Fibroblast of peridontal ligament (primary cell): ENCODE results near the gene LRRC28.

ENCODE experiments used
- DNase-seq: peaks from one replicate; pipeline ENCODE4 v3.0.0-alpha.2; 2010; ENCODE audit errors: extremely low read depth

LRRC28 gene

DNA sequence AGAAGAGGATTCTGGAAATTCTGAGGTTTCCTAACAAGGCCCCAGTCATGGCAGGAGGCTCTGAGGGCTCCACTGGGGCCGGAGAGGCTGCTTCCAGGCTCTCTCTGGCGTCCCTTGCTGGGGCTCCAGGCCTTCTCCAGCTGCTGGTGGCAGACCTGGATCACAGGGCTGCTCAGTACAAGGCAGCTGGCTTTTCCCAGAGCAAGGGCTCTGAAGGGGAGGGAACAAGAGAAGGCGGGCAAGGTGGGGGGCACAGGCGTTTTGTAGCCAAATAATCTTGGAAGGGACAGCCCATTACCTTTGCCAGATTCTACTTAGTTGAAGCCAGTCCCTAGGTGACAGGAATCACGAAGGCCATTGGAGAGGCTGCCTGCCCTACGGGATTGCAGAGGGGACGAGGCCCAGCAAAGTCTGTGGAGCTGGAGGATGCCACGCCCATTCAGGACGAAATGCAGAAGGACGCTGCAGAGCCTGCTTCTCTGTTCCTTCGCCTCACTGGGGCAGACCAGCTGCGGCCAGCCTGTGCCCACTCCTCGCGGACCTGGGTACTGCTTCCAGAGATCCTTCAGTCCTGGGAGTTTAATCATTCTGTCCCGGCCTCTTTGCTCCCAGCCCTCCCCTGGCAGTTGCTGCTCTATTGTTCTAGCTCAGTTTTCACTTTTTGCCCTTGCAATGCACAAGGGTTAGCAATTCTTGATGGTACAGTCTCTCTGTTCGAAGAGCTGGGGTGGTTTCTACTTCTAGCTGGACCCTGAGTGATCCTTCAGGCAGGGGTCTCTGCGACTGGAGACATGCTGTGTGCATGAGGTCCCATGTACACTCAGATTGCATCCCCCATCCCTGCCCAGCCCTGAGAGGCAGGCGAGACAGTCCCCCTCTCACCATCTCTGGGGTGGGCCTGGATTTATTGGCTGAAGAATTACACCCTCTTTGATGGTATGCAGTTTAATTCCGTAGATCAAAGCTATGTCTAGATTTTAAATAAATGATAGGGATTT is 165.2 kb downstream of the LRRC28 start:
- no peak for DNase-seq

DNA sequence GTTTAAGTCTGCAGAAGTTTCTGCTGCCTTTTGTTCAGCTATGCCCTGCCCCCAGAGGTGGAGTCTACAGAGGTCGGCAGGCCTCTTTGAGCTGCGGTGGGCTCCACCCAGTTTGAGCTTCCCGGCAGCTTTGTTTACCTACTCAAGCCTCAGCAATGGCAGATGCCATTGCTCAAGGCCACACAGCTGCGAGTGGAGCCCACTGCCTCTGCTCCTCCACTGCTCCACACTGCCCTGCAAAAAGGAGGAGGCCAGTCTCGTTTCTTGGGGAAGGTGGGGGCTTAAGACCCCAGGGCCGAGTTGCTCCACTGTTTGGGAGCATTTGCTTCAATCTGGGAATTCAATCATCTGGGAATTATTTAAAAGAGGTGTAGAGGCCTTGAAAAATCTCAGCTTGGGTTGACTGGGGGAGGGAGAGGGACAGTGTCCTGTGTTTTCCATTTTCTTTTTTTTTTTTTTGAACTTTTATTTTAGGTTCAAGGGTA is 169.9 kb downstream of the LRRC28 start:
- DNase-seq = peak; percentile 23

DNA sequence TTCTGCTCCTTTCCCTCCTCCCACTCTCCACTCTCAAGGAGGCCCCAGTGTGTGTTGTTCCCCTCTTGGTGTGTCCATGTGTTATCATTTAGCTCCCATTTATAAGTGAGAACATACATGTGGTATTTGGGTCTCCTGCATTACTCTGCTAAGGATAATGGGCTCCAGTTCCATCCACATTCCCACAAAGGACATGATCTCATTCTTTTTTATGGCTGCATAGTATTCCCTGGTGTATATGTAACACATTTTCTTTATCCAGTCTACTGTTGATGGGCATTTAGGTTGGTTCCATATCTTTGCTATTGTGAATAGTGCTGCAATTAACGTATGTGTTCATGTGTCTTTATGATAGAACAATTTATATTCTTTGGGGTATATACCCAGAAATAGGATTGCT is 170.5 kb downstream of the LRRC28 start:
- no peak for DNase-seq

DNA sequence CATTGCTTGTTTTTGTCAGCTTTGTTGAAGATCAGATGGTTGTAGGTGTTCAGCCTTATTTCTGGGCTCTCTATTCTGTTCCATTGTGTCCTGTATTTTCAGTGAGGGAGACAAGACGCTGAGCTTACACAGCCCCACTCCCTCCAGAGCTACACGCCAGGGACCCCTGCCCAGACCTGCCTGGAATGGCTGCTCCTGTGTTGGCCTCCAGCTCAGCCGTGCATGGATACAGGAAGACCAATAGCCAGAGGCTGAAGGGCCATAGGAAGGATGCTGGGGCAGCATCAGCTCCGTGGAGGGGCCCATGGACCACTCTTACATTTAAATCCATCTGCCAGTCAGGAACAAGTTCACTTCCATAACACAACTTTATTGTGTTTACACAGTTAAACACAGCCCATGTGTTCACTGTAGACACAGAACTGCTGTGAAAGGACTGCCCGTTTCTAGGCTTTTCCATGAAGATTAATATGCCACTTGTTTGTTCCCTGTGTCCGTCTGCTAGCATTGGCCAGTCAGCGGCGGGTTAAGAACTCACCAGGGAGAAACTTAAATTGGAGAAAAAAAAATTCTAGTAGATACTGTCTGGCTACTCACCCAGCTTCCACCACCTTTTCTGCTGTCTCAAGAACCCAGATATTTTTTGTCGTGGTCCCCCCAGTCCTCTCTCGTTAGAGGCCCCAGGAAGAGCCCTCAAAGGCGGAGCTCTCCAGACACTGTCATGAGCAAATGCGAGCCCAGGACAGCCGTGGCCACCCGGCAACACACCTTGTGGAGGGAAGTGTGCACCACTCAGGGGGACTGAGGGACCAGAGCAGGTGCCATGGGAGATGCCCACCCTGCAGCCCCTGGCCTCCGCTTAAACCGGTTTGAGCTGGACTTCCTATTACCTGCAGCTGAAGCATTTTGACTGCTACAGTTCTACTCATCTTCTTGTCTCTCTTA is 172.2 kb downstream of the LRRC28 start:
- no peak for DNase-seq

DNA sequence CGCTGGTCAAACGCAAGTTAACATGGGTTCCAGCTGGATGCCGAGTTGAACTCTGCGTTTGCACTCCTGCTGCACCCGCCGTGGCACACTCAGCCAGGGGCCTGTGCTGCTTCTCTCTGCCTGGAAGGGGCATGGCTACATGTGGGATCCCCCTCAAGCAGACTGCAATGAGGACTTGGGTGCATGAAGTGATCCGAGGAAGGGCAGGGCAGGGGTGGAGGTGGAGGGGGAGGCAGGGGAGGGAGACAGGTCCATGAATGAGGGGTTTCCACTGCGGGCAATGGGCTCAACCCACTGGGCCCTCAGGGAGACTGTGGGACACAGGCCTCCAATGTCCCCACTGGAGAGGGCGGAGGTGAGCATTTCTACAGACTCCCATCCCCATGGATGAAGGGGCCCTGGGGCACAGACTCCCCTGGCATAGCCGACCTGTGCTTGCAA is 172.9 kb downstream of the LRRC28 start:
- no peak for DNase-seq

DNA sequence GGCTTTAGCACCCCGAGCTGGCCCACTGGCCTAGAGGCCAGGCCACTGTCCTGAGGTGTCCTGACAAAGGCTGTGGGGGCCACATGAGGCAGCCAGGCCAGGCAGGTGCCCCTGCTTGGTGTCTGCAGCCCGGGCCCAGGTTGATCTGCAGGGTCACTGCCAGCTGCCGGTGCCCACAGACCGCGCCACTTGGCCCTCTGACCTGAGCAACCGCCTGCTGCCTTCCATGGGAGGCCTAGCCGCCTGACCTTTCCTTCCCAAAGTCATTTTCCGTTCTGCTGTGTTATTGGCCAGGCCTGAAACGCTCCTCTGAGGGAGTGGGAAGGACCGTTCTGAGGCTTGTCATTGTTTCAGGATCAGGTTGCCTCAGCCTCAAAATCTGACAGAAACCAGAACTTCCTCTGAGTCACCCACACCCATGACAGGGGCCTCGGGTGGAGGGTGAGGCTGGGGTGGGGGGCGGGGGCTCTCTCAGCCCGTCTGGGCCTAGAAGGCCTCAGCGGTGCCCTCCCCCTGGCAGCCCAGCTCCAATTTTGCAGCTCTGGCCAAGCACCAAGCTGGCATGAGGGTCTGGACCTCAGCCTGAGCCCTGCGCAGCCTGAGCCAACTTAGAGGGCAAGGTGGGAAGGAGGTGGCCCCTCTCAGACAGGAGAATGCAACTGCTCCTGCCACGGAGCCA is 173.8 kb downstream of the LRRC28 start:
- peak; percentile 79 for DNase-seq

DNA sequence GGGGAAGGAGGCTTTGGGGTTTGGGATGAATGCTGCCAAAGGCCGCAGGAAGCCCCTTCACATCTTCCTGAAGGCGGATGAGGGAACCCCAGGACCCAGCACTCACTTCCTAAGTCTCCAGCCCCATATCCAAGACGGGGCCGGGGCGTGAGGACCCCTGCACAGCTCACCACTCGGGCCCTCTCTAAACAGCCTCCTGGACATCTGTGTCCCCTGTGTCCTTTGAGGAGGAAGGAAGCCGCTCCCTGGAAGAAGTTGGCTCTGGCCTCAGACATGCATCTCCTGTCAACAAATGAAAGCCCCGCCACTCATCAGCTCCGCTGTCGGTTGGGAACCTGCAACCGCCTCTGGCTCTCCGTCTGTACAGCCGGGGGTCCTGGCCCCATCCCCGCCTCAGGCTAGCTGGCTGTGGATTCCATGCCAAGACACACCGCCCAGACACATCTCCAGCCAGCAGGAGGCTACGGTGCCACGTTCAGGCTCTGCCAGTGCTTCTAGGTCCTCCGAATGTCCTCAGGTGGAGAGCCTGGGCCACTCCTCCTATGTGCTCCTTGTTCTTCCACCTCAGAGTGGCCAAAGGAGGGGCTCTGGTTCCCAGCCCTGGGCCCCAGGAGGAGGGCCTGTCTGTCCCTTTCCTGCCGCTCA is 174.5 kb downstream of the LRRC28 start:
- no peak for DNase-seq

DNA sequence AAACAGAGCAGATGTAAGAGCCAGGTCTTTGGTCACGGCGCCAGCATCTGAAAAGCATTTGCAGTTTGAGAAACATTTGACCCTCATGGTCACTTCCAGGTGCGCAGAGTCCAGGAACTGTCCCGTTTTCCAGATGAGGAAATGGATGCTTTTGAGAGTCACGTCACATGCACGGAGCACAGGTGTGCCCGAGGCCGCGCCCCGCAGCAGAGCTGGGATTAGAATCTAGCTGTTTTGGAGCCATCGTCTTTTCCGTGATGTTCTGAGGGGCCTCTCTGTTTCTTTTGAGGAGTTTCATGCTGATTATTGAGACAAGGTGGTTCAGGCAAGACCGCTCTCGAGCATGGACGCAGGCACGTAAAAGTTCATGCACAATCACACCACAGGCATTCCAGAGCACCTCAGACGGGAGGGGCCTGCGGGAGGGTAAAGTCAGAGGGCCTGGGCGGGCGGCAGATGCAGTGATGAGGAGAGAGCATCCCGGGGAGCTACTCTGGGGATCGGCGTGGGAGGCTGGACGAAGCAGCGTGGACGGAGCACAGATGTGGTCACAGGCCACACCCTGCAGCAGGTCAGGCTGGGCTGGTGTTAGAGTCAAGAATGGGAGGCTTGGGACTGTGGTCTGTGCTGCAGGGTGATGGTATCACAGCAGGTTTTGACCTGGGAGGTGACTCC is 175.3 kb downstream of the LRRC28 start:
- no peak for DNase-seq

DNA sequence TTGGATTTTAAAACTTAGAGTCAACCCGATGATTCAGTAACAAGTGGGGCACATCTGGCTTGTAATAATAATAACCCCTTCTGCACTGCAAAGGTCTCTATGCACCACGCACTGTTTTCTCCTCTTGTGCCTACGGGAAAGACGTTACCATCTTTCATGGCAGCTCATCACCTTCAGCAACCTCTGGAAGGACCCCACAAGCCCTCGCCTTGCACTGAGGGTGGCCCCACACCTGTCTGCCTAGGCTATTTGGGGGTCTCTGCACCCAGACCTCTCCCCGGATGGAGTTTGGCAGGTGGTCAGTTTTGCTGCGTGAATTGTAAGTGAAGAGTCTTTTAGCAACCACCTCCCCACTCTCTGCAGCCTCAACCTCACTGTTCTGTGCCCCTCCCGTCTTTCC is 175.9 kb downstream of the LRRC28 start:
- no peak for DNase-seq

DNA sequence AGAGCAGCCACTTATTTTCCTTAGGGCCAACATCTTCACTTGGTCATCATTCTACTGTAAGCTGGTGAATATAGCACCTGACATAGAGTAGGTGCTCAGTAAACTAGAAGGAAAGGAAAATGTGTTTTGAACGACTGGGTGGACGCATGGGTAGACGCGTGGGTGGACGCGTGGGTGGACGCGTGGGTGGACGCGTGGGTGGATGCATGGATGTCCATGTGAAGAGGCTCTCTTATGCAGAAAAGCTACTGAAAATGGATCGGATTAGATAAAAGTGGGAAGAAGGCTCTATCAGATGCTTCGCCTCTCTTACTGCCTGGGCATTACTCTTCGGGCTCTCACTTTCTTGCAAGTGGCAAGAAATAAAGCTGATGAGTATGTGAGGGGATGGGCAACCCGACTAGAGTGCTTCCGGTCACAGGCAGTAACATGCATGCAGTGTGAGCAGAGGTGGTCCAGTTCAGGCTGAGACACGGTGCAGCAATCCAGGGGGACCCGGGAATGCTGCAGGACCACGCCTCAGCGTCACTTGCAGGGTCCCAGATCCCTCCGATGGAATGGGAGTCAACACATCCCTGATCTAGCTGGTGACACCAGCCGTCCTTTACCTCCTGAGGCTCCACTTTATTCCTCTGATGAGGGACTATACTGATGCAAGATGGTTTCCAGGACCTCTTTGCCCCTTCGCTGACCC is 176.5 kb downstream of the LRRC28 start:
- DNase-seq = no peak

DNA sequence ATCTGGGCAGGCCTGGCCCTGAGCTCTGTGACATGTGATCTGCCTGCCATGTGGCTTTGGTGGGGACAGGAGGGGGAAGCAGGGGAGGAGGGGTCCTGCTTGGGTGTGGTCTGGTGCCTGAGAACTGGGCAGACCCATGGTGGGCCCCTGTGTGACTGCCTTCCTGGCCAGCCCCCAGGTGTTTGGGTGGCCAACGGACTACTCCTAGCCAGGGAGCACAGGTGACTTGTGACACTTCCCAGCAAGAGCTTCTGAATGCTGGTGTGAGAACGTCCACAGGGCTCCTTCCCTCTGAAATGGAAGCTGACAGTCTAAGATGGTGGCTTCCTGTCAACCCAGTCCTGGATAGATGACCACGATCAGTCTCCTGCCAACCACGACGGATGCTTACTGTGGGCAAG is 178.4 kb downstream of the LRRC28 start:
- DNase-seq = no peak

DNA sequence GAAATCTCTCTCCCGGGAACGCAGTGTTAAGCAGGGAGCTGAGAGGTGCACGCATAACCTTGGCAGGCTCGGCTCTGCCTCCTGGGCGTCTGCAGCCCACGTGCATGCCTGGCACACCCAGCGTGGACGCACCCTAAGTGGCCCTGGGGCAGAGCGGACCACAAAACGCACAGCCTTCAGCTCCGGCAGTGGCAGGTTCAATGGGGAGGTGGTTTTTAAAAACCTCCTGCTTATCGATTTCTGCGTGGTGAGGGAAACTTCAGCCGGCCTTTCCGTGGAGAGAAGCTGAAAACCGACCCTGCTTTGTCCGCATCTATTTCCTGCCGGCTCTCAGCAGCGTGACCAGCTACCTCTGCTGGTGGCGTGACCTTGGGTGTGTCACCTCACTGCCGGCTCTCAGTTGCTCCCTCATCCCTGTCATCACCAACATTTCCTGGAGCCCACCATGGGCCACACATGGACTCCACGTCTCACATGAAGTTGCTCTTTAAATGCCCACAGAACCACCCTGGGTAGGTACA is 179.7 kb downstream of the LRRC28 start:
- no peak for DNase-seq

DNA sequence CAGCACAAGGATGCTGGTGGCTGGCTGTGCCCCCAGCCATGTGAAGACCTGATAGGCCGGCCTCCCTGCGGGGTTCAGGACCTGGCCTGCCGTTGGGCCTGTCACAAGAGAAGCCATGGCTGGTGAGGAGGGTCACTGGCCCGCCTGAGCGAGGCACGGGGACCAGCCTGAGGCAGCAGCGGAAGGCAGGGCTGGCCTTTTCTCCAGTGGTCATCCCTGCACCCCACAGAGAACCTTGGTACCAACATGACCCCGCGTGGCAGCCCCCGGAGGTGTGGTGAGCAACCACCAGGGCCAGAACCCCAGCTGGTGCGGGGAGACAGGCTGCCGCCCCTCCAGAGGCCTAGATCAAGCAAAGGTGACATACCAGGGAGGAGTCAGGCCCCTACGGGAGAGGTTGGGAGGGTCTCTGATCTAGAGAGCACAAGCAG is 180.4 kb downstream of the LRRC28 start:
- DNase-seq = no peak

DNA sequence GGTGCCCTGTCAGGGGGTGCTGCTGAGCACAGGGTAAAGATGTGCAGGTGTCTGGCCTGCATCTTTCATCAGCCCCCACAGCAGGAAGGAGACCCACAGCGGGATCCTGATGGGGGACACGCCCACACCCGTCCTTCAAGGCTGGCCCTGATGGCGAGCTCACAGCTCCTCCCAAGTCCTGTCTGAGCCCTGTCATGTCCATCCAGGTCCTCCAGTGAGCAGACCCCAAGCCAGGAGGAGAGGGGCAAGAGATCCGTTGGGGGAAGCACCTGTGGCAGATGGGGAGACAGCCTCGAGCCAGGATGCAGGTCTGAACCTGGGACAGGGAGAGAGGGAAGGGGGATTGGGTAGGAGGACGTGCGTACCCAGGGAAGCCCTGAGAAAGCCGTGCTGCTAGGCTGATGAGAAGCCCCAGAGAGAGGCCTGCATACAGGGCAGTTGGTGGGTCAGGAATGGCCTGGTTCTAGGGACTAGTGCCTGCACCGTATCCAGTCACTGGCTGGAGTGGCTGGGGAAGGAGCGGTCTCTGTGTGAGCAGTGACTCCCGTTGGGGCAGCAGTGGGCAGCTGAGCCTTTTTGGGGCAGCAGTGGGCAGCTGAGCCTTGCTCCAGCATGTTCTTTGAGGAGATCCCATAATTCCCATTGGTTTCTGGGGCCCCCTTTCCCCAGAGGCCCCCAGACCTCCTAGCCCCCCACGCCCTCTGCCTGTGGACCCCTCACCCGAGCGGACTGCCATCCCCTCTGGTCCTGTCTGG is 181.2 kb downstream of the LRRC28 start:
- no peak for DNase-seq

DNA sequence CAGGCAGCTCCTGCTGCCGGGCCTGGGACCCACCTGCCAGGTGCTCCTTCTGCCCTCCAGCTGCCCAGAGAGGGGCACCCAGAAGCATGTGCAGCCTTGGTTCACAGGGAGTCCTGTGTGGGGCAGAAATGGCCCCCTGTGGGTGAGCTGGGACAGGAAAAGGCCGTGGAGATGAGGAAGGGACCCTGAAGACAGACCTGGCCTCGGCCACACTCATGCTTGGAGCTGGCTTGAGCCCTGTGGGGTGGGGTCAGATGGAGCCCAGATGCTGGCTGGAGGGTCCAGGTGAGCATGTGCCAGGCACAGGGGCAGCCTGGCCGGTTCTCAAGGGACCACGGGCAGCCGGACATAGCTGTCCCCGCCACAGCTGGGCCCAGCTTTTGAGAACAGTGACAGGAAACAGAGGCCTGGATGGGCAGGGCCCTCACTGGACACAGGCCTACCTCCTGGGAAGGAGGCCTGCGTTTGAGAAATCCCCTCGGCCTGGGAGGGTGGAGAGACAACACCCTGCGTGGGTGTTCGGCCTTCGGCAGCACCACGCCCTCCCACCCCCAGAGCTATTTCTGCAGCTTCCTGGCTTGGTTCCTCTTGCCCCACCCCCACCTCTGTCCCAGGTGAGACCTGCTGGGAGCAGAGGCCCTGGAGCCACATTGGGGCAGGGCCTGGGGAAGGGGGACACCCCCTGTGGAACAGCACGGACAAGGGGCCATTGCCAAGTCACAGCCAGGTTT is 181.9 kb downstream of the LRRC28 start:
- DNase-seq = no peak

DNA sequence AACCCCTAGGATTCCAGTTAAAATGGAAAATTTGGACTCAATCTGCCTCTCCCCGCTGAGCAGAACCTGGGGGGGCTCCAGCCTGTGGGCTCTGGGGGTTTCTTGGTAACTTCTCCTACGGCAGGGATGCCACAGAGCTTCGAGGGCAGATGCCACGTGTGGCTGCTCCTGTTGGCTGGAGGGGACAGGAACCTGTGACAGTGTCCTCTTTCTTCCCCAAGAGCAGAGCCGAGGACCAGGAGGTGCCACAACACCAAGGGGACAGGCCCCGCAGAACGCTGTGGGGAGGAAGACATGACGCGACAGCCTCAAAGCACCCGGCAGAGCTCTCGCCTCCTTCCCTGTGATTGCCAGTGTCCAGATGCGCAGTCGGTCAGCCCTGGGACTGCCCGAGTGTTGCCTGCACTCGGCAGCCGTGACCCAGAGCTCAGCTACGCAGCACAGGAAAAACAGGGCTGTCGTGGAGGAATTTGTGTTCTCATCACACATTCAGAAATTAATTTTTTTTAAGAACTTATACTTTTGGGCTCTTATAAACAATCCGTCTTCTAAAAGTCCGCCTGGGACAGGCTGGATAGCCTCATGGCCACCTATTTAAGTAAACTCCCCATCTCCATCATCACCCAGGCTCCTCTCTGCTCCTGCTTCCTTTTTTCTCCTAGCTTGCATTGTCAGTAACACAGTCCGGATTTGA is 182.6 kb downstream of the LRRC28 start:
- no peak for DNase-seq

DNA sequence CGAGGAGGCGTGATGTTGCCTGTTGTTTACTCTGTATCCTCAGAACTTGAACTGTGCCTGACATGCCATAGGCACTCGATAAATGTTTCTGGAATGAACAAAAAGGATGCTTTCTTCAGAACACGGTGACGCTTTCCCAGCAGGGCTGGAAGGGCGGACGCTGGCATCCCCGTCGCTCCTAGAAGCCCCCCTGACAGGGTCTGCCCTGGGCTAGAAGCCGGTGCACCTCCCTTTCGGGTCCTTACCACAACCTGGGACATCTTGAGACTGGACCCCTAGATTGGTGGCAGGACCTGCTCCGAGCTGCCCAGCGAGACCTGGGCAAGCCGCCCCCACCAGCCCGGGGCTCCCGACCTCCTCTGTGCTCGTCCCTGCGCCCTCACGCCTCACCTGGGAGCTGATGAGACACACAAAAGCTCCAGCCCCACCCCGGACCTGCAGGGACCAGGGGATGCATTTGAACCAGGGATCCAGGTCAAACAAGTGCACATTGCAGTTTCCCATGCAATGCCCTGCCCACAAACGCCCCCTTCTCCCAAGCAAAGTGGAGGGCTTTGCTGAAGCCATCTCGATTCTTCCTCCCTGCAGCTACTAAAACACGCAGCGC is 183.3 kb downstream of the LRRC28 start:
- no peak for DNase-seq
